ENCODE data around the gene CLDN1.

The CLDN1 gene

DNA sequence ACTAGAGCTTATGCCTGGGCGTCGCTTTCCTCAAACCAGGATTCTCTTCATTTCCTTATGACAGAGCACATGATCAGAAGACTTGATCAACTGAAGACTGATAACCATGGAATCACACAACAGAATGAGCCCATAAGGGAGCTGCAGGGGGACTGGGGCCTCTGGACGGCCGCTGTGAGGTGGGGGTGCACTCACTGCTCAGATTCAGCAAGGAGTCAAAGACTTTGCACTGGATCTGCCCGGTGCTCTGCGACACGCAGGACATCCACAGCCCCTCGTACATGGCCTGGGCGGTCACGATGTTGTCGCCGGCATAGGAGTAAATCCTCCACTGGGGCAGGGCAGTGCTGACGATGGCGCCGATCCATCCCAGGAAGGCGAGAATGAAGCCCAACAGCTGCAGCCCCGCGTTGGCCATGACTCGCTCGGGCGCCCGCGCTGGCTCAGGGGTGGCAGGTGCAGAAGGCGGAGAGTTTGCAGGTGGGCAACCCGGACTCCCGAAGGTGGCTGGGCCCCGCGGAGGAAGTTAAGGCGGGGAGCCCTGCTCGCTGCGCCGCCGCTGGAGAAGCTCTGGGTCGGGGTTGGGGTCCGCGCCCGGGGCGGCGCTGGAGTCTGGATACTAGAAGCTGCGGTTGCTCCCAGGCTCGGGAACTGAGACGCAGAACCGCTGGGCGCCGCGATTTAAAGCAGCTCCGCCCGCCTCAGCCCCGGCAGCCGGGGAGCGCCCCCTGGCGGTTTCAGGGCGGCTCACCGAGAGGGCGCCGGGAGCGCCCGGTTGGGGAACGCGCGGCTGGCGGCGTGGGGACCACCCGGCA is at the start of gene CLDN1:
TSS of gene CLDN1 (minus strand) at position 658 of the 815 bp plus-strand sequence. CDS start at position 418, 240 bp downstream.
- peak; percentile 71 to 74 for DNase-seq

- no peak for DNase-seq
Measured at GRCh38 chr3:190371152-190371551, 48.9 kb upstream of the CLDN1 start.

GRCh38 chr3:190370369-190370768 is 48.1 kb upstream of the CLDN1 start:
- DNase-seq: no peak

GRCh38 chr3:190369668-190370295 is 47.5 kb upstream of the CLDN1 start:
- no peak for DNase-seq

DNA sequence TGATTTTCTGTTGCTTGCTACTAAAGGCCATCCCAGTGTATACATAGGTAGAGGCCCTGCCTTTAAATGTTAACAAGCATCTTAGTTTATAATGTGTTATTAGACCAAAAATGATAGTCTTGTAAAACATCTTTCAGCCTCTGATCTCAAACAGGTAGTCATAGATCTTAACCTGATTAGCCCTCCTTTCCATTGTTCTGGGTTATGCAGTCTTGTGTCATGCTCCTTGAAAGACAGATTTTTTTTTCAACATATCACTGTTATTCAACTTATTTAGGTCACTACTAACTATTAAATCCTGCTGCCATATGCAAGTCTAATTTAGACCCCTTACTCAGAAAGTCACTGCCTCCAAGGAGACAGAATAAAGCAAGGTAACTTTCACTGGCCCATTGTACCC is 46.6 kb upstream of the CLDN1 start:
- no peak for DNase-seq

DNA sequence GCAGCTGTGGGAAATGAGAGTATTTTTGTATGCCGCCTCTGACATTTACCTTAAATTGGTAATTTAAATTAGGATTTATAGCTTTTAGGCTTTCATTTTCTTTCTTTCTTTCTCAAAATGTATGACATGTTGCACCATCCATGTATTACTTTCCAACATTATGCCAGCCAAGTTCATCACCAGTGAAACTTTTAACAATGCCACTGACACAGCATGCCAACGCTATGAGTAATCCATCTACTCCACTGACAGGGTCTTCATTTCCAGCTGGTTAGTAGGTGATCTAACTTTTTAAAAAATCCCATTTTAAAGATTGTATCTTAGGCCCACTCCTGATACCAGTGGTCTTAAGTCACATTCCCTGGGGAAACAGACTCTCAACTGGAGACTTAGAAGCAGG is 43.9 kb upstream of the CLDN1 start:
- no peak for DNase-seq

- no peak for DNase-seq
Measured at GRCh38 chr3:190362258-190362657, 40.0 kb upstream of the CLDN1 start.

DNA sequence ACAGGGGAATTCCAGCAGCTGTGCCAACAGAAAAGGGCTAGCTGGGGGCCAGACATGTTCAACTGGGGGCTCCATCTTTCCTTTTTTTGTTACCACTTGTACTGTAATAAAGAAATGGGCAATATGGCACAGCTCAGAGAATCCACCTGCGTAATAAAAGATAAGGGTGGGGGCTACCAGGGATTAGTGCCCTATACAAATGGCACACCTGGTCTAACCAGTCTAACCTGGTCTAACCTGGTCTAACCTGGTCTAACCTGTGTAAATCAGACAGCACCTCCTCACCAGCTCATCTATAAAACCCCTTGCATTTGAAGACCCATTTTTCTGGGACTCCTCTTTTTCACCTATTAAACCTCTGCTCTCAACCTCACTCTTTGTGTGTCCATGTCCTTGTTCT is 39.5 kb upstream of the CLDN1 start:
- DNase-seq: no peak

- no peak for DNase-seq
Measured at GRCh38 chr3:190360228-190360627, 38.0 kb upstream of the CLDN1 start.

GRCh38 chr3:190359813-190360212 is 37.6 kb upstream of the CLDN1 start:
- no peak for DNase-seq

DNA sequence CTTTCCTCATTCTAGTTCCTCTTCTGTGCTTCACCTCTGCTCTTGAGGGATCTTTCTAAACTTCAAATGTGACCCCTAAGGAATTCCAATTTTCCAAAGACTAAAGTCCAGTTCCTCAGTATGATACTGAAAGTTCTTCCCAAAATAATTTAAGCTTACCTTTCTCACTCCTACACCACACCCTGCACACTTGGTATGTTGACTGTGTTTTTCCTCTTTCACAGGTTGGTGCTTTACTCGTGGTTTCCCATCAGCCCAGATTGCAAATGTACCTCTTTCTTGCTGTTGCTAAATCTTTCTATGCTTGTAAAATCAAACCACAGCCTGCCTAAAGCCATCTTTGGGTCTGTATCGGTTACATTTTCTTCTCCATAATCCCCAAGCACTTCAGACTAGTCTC is 35.2 kb upstream of the CLDN1 start:
- DNase-seq: no peak

GRCh38 chr3:190356246-190356645 is 34.0 kb upstream of the CLDN1 start:
- DNase-seq: no peak

DNA sequence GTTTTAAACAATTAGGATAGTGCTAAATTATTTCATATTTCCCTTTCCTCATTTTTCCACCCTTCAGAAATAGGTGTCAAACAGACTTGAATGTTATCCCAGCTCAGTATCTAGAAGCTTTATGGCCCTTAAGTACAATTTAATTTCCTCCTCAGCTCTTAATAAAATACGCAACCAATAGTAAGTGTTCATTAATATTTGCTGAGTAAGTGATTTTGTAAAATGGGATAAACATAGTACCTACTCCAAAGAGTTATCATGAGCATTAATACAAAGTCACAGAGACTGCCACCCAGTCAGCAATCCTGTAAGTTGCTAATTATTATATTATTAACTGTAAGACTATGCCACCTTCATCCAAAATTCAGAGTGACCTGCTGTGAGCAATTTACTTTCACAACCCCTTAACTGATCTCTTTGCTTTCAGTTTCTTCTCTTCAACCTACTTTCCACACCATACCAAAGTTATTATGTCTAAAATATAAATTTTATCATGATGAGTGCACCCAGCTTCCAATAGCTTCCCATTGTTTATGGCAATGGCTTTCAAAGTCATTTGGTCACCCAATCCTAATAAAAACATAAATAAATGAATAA is 30.7 kb upstream of the CLDN1 start:
- DNase-seq: no peak

- no peak for DNase-seq
Measured at GRCh38 chr3:190346541-190346940, 24.3 kb upstream of the CLDN1 start.

- no peak for DNase-seq
Measured at GRCh38 chr3:190345878-190346277, 23.6 kb upstream of the CLDN1 start.

DNA sequence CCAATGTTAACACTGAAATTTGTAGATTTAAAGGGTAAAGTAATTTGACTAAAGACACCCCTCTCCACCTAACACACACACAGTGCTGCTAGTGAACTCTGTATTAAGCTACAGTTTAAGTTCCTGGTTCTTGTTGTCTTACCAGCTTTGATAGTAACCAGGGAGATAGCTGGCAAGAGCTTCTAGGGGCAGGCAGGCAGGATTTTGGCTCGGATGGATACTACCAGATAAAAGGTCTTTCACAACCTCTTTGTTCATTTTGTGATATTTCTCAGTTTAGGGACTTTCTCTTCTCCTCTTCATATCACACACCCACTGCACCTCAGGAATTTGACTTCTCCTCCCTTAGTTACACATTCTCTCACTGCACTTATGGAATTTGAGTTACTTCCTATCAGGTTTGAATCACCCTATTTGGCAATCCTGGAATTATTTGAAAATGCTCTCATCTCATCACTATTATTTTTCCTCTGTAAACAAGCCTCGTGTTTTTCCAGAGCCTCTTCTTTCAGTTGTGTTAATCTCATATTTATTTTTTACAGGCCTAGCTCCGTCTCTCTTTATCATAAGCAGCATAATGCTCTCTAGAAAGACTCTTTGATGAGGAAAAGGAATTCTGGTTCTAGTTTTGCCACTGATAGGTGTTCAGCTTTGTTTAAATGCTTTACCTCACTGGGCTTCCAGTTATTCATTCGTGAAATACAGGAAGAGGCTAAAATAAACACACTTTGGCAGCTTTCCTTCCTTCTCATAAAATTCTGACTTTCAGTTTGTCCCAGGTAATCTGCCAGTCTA is 23.0 kb upstream of the CLDN1 start:
- DNase-seq: no peak

- DNase-seq: no peak
Measured at GRCh38 chr3:190340071-190340470, 17.8 kb upstream of the CLDN1 start.

DNA sequence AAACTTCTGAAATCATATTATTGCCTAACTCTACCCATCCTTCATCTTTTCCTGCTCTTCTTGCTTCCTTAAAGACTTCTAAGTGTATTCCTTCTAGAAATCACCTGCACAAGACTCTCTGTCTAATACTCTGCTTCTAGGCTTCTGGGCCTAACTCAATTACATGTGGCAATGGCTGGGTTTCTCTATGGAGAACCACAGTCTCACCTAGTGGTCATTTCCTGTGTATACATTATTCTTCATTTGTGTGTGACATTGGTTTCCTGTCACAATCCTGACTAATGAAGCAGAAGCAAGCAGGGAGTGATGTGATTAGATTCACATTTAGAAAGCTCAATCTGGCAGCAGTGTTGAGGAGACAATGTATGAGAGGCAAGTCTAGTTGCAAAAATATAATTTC is 16.9 kb upstream of the CLDN1 start:
- no peak for DNase-seq

- no peak for DNase-seq
Measured at GRCh38 chr3:190338717-190339116, 16.5 kb upstream of the CLDN1 start.

GRCh38 chr3:190337301-190337700 is 15.1 kb upstream of the CLDN1 start:
- DNase-seq: no peak

DNA sequence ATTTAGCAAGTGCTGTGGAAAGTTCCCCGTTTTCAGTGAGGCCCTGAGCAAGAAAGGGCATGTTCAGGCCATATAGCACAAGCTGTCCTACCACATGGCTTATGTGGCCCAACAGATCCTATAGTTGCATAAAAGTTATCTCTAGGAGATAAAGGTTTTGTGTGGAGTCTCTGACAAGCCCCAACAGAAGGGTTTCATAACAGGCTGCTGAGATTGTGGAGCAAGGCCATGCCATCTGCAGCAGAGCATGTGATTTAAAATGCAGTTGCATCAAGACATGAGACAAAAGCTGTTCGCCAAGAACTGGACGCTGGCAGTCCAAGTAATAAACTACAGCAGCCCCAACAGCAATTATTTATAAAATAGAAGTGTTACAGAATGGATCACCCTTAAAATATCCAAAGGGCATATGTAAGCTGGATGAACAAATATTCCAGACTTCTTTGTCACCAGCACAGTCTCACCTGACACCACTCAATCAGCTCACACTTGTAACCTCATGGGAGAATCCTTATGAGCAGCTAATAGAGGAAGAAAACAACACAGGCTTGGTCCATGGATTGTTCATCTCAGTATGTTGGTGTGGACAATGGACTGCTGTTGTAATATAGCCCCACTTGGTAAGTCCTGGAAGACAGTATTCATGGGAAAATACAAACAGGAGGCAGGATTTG is 14.4 kb upstream of the CLDN1 start:
- DNase-seq: no peak

DNA sequence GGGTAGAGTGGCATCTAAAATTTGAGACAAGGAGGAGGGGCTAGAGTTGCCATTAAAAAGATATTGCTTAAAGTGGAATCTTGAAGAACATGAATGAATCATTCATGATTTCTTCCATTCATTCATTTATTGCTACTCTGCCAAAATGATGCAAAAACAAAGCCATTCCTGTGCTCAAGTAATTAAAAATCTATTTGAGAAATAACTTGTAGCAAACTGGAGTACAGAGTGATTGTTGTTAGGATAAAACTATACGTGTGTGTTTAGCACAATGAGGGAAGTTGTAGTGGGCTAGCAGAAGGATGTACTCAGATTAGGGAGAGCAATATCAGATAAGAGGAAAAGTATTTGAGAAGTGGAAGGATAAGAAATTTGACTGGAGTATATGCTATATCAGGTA is 11.7 kb upstream of the CLDN1 start:
- DNase-seq: no peak

Data from activated CD4-positive, alpha-beta T cell treated with anti-CD3 and anti-CD28 coated beads for 4 hours (primary cell).